EH (cell line): ENCODE results near the gene IRS2.
A peak's percentile ranks its signal among the peaks of the same experiment; 100 is the strongest.

Source experiments
- DNase-seq: peaks from one replicate; pipeline ENCODE4 v3.0.0-alpha.2; 2015; ENCODE audit warnings: low read depth

IRS2 gene

GRCh38 chr13:109781384-109782065 lies 4.9 kb downstream of the IRS2 start:
- peak; percentile 23 for DNase-seq

- DNase-seq: no peak
Observed at GRCh38 chr13:109780845-109781383, 5.5 kb downstream of the IRS2 start.

- DNase-seq: no peak
Observed at GRCh38 chr13:109779876-109780510, 6.4 kb downstream of the IRS2 start.

GRCh38 chr13:109779074-109779473 lies 7.3 kb downstream of the IRS2 start:
- no peak for DNase-seq

- peak; percentile 54 for DNase-seq
Observed at GRCh38 chr13:109778102-109778542, 8.3 kb downstream of the IRS2 start.

GRCh38 chr13:109776575-109776974 lies 9.8 kb downstream of the IRS2 start:
- no peak for DNase-seq

GRCh38 chr13:109773786-109774185 lies 12.6 kb downstream of the IRS2 start:
- no peak for DNase-seq

- no peak for DNase-seq
Observed at GRCh38 chr13:109773276-109773675, 13.1 kb downstream of the IRS2 start.

- DNase-seq: no peak
Observed at GRCh38 chr13:109771926-109772325, 14.5 kb downstream of the IRS2 start.

- DNase-seq: no peak
Observed at GRCh38 chr13:109770436-109770835, 15.9 kb downstream of the IRS2 start.

- no peak for DNase-seq
Observed at GRCh38 chr13:109769921-109770320, 16.5 kb downstream of the IRS2 start.

GRCh38 chr13:109769275-109769674 lies 17.1 kb downstream of the IRS2 start:
- DNase-seq: no peak

GRCh38 chr13:109768616-109769015 lies 17.8 kb downstream of the IRS2 start:
- no peak for DNase-seq

GRCh38 chr13:109768176-109768575 lies 18.2 kb downstream of the IRS2 start:
- no peak for DNase-seq

GRCh38 chr13:109767023-109767422 lies 19.4 kb downstream of the IRS2 start:
- no peak for DNase-seq

GRCh38 chr13:109764470-109765291 lies 21.7 kb downstream of the IRS2 start:
- DNase-seq: peak; percentile 54

- DNase-seq: no peak
Observed at GRCh38 chr13:109764045-109764444, 22.3 kb downstream of the IRS2 start.

GRCh38 chr13:109762791-109763190 lies 23.6 kb downstream of the IRS2 start:
- no peak for DNase-seq

GRCh38 chr13:109761695-109762094 lies 24.7 kb downstream of the IRS2 start:
- DNase-seq: peak; percentile 37

- no peak for DNase-seq
Observed at GRCh38 chr13:109760951-109761350, 25.4 kb downstream of the IRS2 start.

GRCh38 chr13:109760402-109760801 lies 26.0 kb downstream of the IRS2 start:
- no peak for DNase-seq

- no peak for DNase-seq
Observed at GRCh38 chr13:109759609-109760008, 26.8 kb downstream of the IRS2 start.
